ENCODE data around the gene U2AF1L4. TPM values are rescaled to one million over a fixed set of nuclear protein-coding genes. Genes with fewer than 3 reads are reported as not detected.
A peak's percentile ranks its signal among the peaks of the same experiment; 100 is the strongest.

Gene U2AF1L4
- total and polyA plus RNA-seq, 4 donors: 13.0 to 25.5 (median 17.8) TPM

- peaks cover 0 to 16% (median 6%) of the 10 kb centered on the region in 4 donors for H3K36me3 ChIP-seq (ENCODE audit: control insufficient read depth in 4 of 4, insufficient read depth in 4 of 4, low read length in 4 of 4)
- H3K27me3 ChIP-seq (ENCODE audit: control insufficient read depth in 3 of 3, insufficient read depth in 3 of 3, low read length in 2 of 3): no peaks in the 10 kb centered on the region
- H3K4me3 ChIP-seq: peak overlapping the region; percentile 70
- TF ChIP-seq CTCF (IDR thresholded peaks at IDR 0.05; ENCODE audit: control extremely low read depth, extremely low read depth): peak; percentile 60
- H3K27ac ChIP-seq (ENCODE audit: low read depth in 1 of 2, low read length in 1 of 2): peak overlapping the region; percentile 67 to 91
- no peak overlapping the region for H3K9ac ChIP-seq (ENCODE audit: insufficient read depth in 1 of 2, low read length in 2 of 2)
- ATAC-seq (ENCODE audit: insufficient read depth, low FRiP score) (peak; percentile 91), DNase-seq (peak; percentile 86 to 98 (median 96))
- peaks cover 0 to 23% (median 15%) of the 10 kb centered on the region in 5 donors for H3K4me1 ChIP-seq (ENCODE audit: control insufficient read depth in 5 of 5, insufficient read depth in 5 of 5, low read length in 5 of 5)
- H3K9me3 ChIP-seq (ENCODE audit: control insufficient read depth in 4 of 4, insufficient read depth in 3 of 4, low read length in 3 of 4): peaks cover 0 to 1% (median 0%) of the 10 kb centered on the region in 4 donors
- WGBS, 2 donors: 0% methylated on average over 71 to 77 of the region's 77 CpGs
These were observed 28.2 kb downstream of the U2AF1L4 start for GRCh38 chr19:35716801-35717664.

- H3K4me1 ChIP-seq (ENCODE audit: control insufficient read depth in 5 of 5, insufficient read depth in 5 of 5, low read length in 5 of 5): peaks cover 0 to 23% (median 13%) of the 10 kb centered on the region in 5 donors
- H3K27me3 ChIP-seq (ENCODE audit: control insufficient read depth in 3 of 3, insufficient read depth in 3 of 3, low read length in 2 of 3): no peaks in the 10 kb centered on the region
- ATAC-seq (ENCODE audit: insufficient read depth, low FRiP score) (peak; percentile 13), DNase-seq (no peak)
- peaks cover 0 to 12% (median 4%) of the 10 kb centered on the region in 4 donors for H3K36me3 ChIP-seq (ENCODE audit: control insufficient read depth in 4 of 4, insufficient read depth in 4 of 4, low read length in 4 of 4)
- WGBS, 2 donors: 2 to 4% methylated on average over 50 to 52 of the region's 52 CpGs
- no peak for TF ChIP-seq CTCF (IDR thresholded peaks at IDR 0.05; ENCODE audit: control extremely low read depth, extremely low read depth)
- peak overlapping the region; percentile 50 for H3K4me3 ChIP-seq
- peak overlapping the region; percentile 34 to 39 for H3K9ac ChIP-seq (ENCODE audit: insufficient read depth in 1 of 2, low read length in 2 of 2)
- peaks cover 0 to 1% (median 0%) of the 10 kb centered on the region in 4 donors for H3K9me3 ChIP-seq (ENCODE audit: control insufficient read depth in 4 of 4, insufficient read depth in 3 of 4, low read length in 3 of 4)
- peak overlapping the region; percentile 67 to 91 for H3K27ac ChIP-seq (ENCODE audit: low read depth in 1 of 2, low read length in 1 of 2)
These were observed 29.0 kb downstream of the U2AF1L4 start for GRCh38 chr19:35715981-35716800.

GRCh38 chr19:35715355-35715809 is 29.8 kb downstream of the U2AF1L4 start:
- H3K4me1 ChIP-seq (ENCODE audit: control insufficient read depth in 5 of 5, insufficient read depth in 5 of 5, low read length in 5 of 5): peaks cover 0 to 23% (median 13%) of the 10 kb centered on the region in 5 donors
- H3K9ac ChIP-seq (ENCODE audit: insufficient read depth in 1 of 2, low read length in 2 of 2): no peak overlapping the region
- H3K27ac ChIP-seq (ENCODE audit: low read depth in 1 of 2, low read length in 1 of 2): peak overlapping the region in 1 of 2 donors; percentile 91
- TF ChIP-seq CTCF (IDR thresholded peaks at IDR 0.05; ENCODE audit: control extremely low read depth, extremely low read depth): no peak
- no peak for ATAC-seq (ENCODE audit: insufficient read depth, low FRiP score)
- no peak overlapping the region for H3K4me3 ChIP-seq
- peaks cover 0 to 1% (median 0%) of the 10 kb centered on the region in 4 donors for H3K9me3 ChIP-seq (ENCODE audit: control insufficient read depth in 4 of 4, insufficient read depth in 3 of 4, low read length in 3 of 4)
- WGBS, 2 donors: 78 to 91% methylated on average over 6 to 7 of the region's 7 CpGs
- H3K36me3 ChIP-seq (ENCODE audit: control insufficient read depth in 4 of 4, insufficient read depth in 4 of 4, low read length in 4 of 4): peaks cover 0 to 6% (median 4%) of the 10 kb centered on the region in 4 donors
- DNase-seq: no peak
- H3K27me3 ChIP-seq (ENCODE audit: control insufficient read depth in 3 of 3, insufficient read depth in 3 of 3, low read length in 2 of 3): no peaks in the 10 kb centered on the region
